Esophagus (tissue), 2 donors: ENCODE results near the gene CCNT2. TPM values are rescaled to one million over a fixed set of nuclear protein-coding genes. Genes with fewer than 3 reads are reported as not detected.

Experiments
- H3K27ac ChIP-seq, 2 donors: one replicate each; pipeline ENCODE4 v1.5.1; 2013; ENCODE audit warnings: low read depth in 2 of 2, mild to moderate bottlenecking in 2 of 2, inconsistent platforms in 1 of 2, low read length in 1 of 2, moderate library complexity in 1 of 2
- H3K27me3 ChIP-seq, 2 donors: one replicate each; pipeline ENCODE4 v1.6.1; 2013; ENCODE audit warnings: low read length in 2 of 2, control low read depth in 1 of 2, mild to moderate bottlenecking in 1 of 2; ENCODE audit not compliant: insufficient read depth in 2 of 2, control insufficient read depth in 1 of 2
- H3K36me3 ChIP-seq, 2 donors: one replicate each; pipeline ENCODE4 v1.6.1; 2013; ENCODE audit warnings: low read length in 1 of 2; ENCODE audit not compliant: control insufficient read depth in 2 of 2, insufficient read depth in 2 of 2
- H3K4me1 ChIP-seq, 2 donors: one replicate each; pipeline ENCODE4 v1.6.1; 2013; ENCODE audit warnings: low read length in 1 of 2; ENCODE audit not compliant: control insufficient read depth in 2 of 2, insufficient read depth in 2 of 2
- H3K4me3 ChIP-seq, 2 donors: one replicate each; pipeline ENCODE4 v1.5.1; 2013; ENCODE audit warnings: low read length in 2 of 2, mild to moderate bottlenecking in 2 of 2, low read depth in 1 of 2, moderate library complexity in 1 of 2
- H3K9me3 ChIP-seq, 2 donors: one replicate each; pipeline ENCODE4 v1.6.1; 2013; ENCODE audit warnings: mild to moderate bottlenecking in 2 of 2, low read depth in 1 of 2, low read length in 1 of 2, moderate library complexity in 1 of 2; ENCODE audit not compliant: control insufficient read depth in 2 of 2, insufficient read depth in 1 of 2
- WGBS, 2 donors: extraction: QIAGEN DNeasy Blood & Tissue Kit; methylation state at CpG; one replicate each; pipeline ENCODE4 v1.1.7; 2013; 5-methylcytosine and 5-hydroxymethylcytosine counted together
- polyA plus RNA-seq, 2 donors: library from polyadenylated mRNA; stranded (reverse); fragments of 200-250 nt; gene quantifications; one replicate each; pipeline ENCODE4 v1.2.3, GENCODE V29; 2013
- donor health status: healthy with polysubstance abuse.
- donor health status: Bipolar disorder and iron deficiency.

Gene CCNT2
- polyA plus RNA-seq, 2 donors: 7.6 to 11.7 TPM

DNA sequence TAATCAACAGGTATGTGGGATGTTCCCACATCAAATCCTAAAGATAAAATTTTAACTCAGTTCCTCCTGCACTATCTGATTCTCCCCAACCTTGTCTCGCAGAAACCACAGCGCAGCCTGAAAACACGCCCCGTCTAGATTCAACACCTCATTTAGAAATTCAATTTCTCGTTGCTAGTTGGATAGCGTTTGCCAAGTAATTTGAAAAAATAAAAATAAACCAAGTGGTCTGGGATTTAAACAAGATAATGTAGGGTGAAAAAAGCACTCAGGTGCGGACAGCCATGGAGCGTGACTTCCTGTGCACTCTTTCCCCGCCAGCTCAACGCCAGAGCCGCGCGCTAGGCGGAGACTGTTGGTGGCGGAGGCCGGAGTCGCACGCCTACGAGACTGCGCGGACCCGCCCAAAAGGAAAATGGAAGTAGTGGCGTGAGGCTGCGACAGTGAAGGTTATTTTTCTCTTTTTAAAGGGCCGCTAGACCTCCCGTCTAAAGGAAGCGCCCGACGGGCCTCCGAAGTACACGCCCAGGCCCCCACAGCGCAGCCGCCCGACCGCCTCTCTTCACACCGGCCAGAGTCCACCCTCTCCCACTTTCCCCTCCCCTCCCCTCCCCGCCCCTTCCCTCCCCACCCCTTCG is 615 bp upstream of the CCNT2 start:
- Histone ChIP-seq H3K9me3 (no peaks in the 10 kb centered on the region), H3K27me3 (no peaks in the 10 kb centered on the region), H3K36me3 (no peaks in the 10 kb centered on the region), H3K27ac (peak overlapping the region; percentile 98 to 99), H3K4me3 (peak overlapping the region; percentile 61 to 96), H3K4me1 (peaks cover 3% of the 10 kb centered on the region in 2 donors)
- WGBS, 2 donors: 0 to 1% methylated on average over 32 to 38 of the region's 38 CpGs

DNA sequence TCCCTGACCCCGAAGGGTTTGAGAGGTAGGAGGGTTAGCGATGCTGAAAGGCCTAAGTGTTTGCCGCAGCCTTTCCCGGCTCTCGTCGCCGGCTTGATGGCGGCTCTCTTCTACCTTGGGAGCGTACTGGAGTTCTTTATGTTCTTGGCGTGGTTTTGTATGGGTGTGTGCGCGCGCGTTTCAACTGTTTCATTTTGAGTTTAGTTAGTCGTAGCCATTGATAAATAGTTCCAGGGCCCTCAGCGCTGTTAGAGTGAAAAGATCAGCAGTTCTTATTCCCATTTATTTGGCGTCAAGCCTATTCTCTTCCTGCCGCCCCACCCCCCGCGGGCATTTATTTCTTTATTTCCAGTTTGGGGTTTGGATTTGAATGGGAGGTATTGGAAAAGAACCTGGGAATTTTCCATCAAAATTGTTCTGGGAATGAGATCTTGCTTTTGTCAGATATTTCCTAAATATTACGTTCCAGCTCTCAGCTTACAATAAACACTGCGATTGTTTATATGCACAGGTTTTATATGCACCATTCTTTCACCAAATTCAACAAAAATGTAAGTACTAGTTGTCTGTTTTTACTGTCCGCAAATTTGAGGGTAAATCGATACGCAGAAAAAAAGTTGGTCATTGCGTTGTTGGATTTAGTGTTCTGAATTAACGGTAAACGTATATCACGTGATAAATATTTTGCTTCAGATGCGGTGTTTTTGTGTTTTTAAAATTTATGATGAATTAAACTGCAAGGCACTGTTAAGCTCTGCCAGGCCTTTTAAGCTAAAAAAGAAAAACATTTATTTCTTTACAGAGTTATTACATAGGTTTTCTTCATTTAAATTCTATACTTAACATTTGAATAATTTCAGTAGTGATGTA is 954 bp downstream of the CCNT2 start:
- Histone ChIP-seq H3K4me1 (peaks cover 3% of the 10 kb centered on the region in 2 donors), H3K9me3 (no peaks in the 10 kb centered on the region), H3K27ac (peak overlapping the region; percentile 98 to 99), H3K27me3 (no peaks in the 10 kb centered on the region), H3K36me3 (no peaks in the 10 kb centered on the region), H3K4me3 (peak overlapping the region; percentile 96 to 98)
- WGBS, 2 donors: 1 to 2% methylated on average over 30 of the region's 30 CpGs

DNA sequence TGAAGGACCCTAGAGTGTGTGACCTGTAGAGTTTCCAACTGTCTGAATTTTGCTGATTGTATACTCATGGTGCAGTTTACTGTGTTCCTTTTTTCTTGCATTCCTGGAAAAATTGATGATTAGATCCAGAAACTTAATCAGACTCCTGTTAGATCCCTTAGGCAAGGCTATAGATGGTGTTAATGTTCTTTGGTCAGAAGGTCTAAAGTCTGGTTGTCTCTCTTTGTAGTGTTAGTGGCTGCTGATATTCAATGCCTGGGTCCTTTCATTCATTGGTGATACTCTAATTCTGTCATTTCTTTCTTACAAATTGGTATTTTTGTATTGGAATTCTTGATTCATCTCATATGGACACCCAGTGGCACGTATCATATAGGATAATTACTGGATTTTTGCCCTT is 6.3 kb downstream of the CCNT2 start:
- H3K27ac ChIP-seq: no peak overlapping the region
- H3K36me3 ChIP-seq: no peaks in the 10 kb centered on the region
- H3K4me1 ChIP-seq: peaks cover 0 to 3% of the 10 kb centered on the region in 2 donors
- no peaks in the 10 kb centered on the region for H3K27me3 ChIP-seq
- WGBS, 2 donors: 93 to 97% methylated on average over 1 of the region's 1 CpG
- no peaks in the 10 kb centered on the region for H3K9me3 ChIP-seq
- H3K4me3 ChIP-seq: no peak overlapping the region

DNA sequence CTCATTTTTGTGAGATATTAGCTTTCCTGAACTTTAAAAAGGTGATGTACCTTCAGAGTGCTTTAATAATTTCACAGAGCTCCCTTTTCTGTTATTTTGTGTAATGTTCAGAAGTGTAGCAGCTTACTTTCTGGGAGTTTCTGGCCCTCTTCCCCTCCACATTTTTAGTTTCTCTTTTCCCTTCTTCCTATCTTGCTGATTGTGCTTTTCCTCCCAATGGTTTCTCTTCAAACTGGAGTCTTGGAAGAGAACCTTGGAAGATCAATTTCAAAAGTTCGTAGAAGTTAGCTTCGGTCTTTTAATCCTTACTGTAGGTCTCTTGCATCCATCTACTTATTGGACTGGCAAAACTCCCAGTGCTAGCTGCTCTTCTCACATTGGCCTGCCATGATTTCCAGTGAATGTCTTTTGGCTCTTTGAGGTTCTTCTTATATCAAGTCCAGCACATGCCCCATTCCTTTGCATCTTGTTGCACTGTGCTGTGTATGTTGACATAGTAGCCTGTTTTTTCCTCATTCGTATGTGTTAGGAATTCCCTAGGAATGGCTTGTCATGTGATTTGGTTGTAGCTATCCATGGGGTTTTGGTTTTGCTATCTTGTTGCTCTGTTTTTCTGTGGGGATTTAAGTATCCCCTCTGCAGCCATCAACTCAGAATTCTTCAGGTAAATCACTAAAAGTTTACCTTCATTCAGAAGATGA is 7.8 kb downstream of the CCNT2 start:
- Histone ChIP-seq H3K27ac (no peak overlapping the region), H3K27me3 (no peaks in the 10 kb centered on the region), H3K4me1 (peaks cover 0 to 3% of the 10 kb centered on the region in 2 donors), H3K9me3 (no peaks in the 10 kb centered on the region), H3K4me3 (no peak overlapping the region), H3K36me3 (no peaks in the 10 kb centered on the region)
- WGBS, 2 donors: 69 to 73% methylated on average over 3 of the region's 3 CpGs

DNA sequence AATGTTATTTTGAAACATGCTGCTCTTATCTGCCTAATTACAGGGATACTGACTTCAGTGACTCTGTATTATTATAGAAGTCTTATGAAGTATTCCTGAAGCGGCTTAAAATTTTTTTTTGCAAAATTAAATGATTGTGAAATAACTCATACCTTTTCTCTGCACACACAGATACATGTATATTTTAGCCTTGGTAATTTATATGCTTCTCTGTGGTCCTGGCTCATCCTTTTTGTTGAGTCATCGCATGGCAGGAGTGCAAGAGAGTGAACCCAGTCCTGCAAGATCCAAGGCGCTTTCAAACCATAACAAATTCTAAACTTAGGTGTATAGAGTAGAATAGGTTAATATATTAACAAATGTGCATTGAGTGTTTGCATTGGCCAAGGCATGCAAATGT is 8.6 kb downstream of the CCNT2 start:
- Histone ChIP-seq H3K36me3 (no peaks in the 10 kb centered on the region), H3K9me3 (no peaks in the 10 kb centered on the region), H3K4me1 (peaks cover 0 to 3% of the 10 kb centered on the region in 2 donors), H3K27me3 (no peaks in the 10 kb centered on the region), H3K27ac (no peak overlapping the region), H3K4me3 (no peak overlapping the region)
- 60 to 70% methylated on average over 3 of the region's 3 CpGs for WGBS, 2 donors

DNA sequence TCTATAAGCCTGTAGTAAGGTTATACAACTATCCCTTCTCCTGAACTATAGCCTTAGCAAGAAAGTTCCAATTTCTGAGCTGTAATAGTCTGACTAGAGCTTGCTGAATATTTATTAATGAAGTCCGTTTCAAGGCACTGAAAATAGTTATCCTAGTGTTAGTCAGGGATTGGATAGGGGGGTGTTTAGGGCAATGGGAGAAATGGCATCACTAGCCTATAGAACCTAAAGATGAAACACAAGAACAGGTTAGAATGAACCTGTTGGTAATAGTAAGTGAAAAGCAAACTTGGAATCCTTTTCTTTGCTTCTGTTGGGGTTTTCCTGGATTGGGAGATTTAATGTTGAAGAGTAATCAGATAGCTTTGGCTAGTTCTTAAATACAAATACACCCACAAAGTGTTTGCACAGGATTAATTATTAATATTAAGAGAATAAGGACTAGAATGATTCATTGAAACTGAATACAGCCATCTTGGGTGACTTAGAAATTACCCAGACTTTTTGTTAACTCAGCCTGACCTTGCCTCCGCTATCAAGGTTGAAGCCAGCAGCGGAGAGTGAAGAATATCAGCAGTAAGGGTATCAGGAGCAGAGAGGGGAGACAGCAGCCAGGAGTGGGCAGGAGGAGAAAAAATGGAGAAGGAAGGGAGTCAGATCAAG is 14.4 kb downstream of the CCNT2 start:
- WGBS, 2 donors: 71 to 75% methylated on average over 3 of the region's 3 CpGs
- H3K4me3 ChIP-seq: no peak overlapping the region

DNA sequence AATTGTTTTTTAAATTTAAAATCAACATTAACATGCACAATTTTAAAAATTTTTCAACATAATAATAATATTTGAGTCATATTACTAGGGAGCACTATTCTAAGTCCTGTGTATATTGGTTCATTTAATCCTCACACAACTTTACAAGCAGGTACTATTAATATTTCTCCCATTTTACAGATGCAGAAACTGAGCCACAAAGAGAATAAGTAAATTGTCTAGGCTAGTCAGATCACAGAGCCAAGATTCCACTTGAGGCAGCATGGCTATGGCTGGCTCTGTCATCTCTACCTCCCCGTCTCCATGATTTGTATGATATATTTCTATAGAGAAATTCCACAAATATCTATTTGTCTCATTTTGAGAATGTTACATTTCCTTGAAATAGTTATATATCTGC is 15.1 kb downstream of the CCNT2 start:
- Histone ChIP-seq H3K4me1 (no peaks in the 10 kb centered on the region), H3K36me3 (no peaks in the 10 kb centered on the region), H3K27ac (no peak overlapping the region), H3K4me3 (no peak overlapping the region), H3K9me3 (no peaks in the 10 kb centered on the region), H3K27me3 (no peaks in the 10 kb centered on the region)
- 87 to 90% methylated on average over 1 of the region's 1 CpG for WGBS, 2 donors

More for the DNA sequence above, 14.4 kb downstream of the CCNT2 start:
- no peaks in the 10 kb centered on the region for H3K27me3 ChIP-seq
- H3K27ac ChIP-seq: no peak overlapping the region
- H3K4me1 ChIP-seq: no peaks in the 10 kb centered on the region
- no peaks in the 10 kb centered on the region for H3K9me3 ChIP-seq
- H3K36me3 ChIP-seq: no peaks in the 10 kb centered on the region

DNA sequence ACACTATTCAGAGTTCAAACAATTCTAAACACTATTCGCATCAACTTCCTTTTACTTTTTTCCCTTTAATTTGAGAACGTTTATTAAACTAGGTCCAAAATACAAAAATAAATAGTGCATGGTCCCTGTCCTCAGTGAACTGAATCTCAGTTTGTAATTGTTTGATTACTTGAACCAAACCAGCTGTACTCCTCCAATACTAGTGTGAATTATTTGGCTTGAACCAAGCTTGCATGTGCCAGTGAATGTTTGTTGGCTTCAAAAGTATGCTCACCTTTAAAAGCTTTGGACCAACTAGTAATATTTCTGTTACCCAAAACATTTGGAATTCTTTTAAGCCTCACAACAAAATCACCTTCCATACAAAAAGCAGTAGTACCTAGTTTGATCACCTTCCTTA is 15.5 kb downstream of the CCNT2 start:
- H3K27ac ChIP-seq: no peak overlapping the region
- no peaks in the 10 kb centered on the region for H3K36me3 ChIP-seq
- no peaks in the 10 kb centered on the region for H3K9me3 ChIP-seq
- H3K4me3 ChIP-seq: no peak overlapping the region
- H3K27me3 ChIP-seq: no peaks in the 10 kb centered on the region
- WGBS, 2 donors: 60 to 67% methylated on average over 2 of the region's 2 CpGs
- H3K4me1 ChIP-seq: no peaks in the 10 kb centered on the region

DNA sequence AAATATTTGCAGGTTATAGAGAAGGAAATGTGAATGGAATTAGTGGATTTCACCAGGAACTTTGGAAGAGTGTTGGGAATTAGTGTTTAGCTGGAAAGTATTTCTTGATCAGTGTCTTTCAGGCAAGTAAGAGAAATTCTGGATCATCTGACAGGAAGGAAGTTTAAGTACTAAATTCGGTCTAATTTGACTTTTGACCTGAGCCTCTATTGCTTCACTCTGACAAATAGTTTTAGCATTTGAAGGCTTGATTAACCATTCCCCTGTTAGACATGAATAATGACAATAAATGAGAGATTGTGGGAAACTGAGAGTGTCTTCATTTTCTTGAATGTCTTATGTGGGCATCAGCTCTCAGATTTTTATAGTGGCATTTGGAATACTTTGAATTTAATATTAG is 16.0 kb downstream of the CCNT2 start:
- Histone ChIP-seq H3K4me3 (no peak overlapping the region), H3K36me3 (peaks cover 0 to 3% of the 10 kb centered on the region in 2 donors), H3K27ac (no peak overlapping the region), H3K9me3 (no peaks in the 10 kb centered on the region), H3K4me1 (no peaks in the 10 kb centered on the region), H3K27me3 (no peaks in the 10 kb centered on the region)
- 22 to 23% methylated on average over 1 of the region's 1 CpG for WGBS, 2 donors
